AG04450 (cell line): ENCODE results near the gene TEPSIN. TPM values are rescaled to one million over a fixed set of nuclear protein-coding genes. Genes with fewer than 3 reads are reported as not detected.

Experiments used
- CTCF ChIA-PET: fragments of 300-600, 350-600 bp; formaldehyde crosslinking; extraction: SDS; loops from one replicate; lab custom pipeline; 2022; ENCODE audit warnings: antibody characterized with exemption, inconsistent platforms; lab: Charles Lee
- POLR2A ChIA-PET: fragments of 350-600 bp; formaldehyde crosslinking; extraction: SDS; loops from one replicate; lab custom pipeline; 2021; ENCODE audit warnings: antibody characterized with exemption, inconsistent platforms; lab: Yijun Ruan, JAX
- DNase-seq: peaks from one replicate; pipeline ENCODE4 v3.0.0-alpha.2; 2011; ENCODE audit warnings: low read depth, low spot score
- H3K27ac ChIP-seq: one replicate; pipeline ENCODE4 v1.5.1; 2012; ENCODE audit warnings: low read depth, low read length, control low read depth
- H3K27me3 ChIP-seq: one replicate; pipeline ENCODE4 v1.6.0; 2012; ENCODE audit warnings: low read length; ENCODE audit not compliant: control insufficient read depth, insufficient read depth
- H3K4me3 ChIP-seq: 2 replicates; pipeline ENCODE4 v1.5.1; 2011; ENCODE audit warnings: mild to moderate bottlenecking, low read depth, low read length, control low read depth
- H3K9me3 ChIP-seq: 2 replicates; pipeline ENCODE4 v1.5.1; 2012; ENCODE audit warnings: low read length; ENCODE audit not compliant: control insufficient read depth, insufficient read depth
- CTCF ChIP-seq: IDR thresholded peaks from 2 replicates; pipeline ENCODE4 v1.5.1; 2011; ENCODE audit warnings: low read depth, low read length, control low read depth, inconsistent platforms
- polyA plus RNA-seq: library from polyadenylated mRNA; depleted of rRNA; stranded (reverse); fragments of >200 nt; gene quantifications from 2 replicates; pipeline ENCODE4 v1.2.3, GENCODE V29; 2011; rRNA removed

The TEPSIN gene
- polyA plus RNA-seq, 1 experiment, result 7.5 TPM

GRCh38 chr17:81181811-81182185 lies 57.1 kb downstream of the TEPSIN start:
- POLR2A ChIA-PET, result no interaction called here
- no peak for TF ChIP-seq CTCF
- Histone ChIP-seq H3K27ac (no peak overlapping the region), H3K4me3 (no peak overlapping the region), H3K27me3 (peaks cover 11% of the 10 kb centered on the region), H3K9me3 (peaks cover 7% of the 10 kb centered on the region; the same call in 1 of the 2 replicates)
- no peak for DNase-seq
- CTCF ChIA-PET, result no interaction called here

DNA sequence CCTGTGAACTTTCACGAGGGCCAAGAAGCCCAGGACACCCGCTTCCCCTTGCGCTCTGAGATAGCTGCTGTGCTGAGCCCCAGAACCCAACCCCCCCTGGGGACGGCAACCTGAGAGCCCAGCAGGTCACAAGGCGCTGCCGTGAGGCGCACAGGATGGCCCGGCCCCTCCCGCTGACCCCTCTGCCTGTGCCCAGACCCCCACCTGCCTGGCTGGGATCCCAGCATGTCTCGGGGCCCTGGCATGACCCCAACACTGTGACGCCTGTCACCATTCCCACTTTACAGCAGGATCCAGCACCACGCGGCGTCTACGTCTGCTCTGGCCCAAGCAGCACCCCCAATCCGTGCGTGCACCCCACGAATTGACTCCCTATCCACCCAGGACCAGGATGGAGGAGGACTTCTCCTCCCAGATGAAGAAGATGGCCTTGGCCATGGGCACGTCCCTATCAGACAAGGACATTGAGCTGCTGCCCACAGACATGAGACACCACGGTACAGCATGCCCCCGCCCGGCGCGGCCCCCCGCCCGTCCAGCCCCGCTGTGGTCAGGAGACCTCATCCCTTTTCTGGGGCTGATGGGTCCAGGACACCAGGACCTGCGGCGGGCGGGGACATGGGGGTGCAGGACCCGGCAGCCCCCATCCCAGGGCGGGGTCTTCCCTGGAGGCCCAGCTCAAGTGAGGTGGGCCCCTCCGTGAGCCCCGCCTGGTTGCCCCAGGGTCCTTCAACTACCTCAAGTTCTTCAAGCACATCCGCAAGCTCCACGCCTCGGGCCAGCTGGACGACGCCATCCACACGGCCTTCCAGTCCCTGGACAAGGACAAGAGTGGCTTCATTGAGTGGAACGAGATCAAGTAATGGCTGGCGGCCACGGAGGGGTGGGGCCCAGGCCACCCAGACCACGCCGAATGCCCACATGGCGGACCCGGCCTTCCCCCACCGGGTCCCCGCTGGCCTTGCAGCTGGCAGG lies 57.7 kb downstream of the TEPSIN start:
- Histone ChIP-seq H3K4me3 (no peak overlapping the region), H3K9me3 (peaks cover 7% of the 10 kb centered on the region; the same call in 1 of the 2 replicates), H3K27me3 (peaks cover 11% of the 10 kb centered on the region), H3K27ac (no peak overlapping the region)
- ChIA-PET CTCF (no interaction called here), POLR2A (no interaction called here)
- TF ChIP-seq CTCF, result no peak
- no peak for DNase-seq

DNA sequence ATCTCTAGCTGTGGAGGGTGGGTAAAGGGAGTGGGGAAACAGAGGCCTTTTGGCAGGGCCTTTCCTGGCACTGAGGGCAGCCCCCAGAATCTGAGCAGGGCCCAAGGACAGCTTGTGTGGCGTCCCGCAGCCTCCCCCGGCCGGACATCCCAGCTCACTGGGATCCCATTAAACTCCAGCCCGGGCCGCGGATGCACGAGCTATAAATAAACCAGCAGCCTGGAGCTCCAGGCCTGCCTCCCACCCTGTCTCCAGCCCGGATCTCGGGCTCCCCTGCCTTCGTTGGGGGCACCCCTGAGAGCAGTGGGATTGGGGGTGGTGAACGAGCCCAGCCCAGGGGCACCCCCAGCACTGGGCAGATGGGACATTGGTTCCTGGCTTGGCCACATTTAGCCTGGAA lies 59.0 kb downstream of the TEPSIN start:
- TF ChIP-seq CTCF, result no peak
- Histone ChIP-seq H3K9me3 (peaks cover 7% of the 10 kb centered on the region; the same call in 1 of the 2 replicates), H3K27me3 (peaks cover 15% of the 10 kb centered on the region), H3K4me3 (no peak overlapping the region), H3K27ac (no peak overlapping the region)
- CTCF ChIA-PET, result interaction anchor here (0.6 to 1.0 kb wide), 2 partner anchors 37 to 165 kb away, joined by 3 read pairs; no protein-coding TSS in a partner anchor
- POLR2A ChIA-PET, result no interaction called here
- DNase-seq, result no peak

DNA sequence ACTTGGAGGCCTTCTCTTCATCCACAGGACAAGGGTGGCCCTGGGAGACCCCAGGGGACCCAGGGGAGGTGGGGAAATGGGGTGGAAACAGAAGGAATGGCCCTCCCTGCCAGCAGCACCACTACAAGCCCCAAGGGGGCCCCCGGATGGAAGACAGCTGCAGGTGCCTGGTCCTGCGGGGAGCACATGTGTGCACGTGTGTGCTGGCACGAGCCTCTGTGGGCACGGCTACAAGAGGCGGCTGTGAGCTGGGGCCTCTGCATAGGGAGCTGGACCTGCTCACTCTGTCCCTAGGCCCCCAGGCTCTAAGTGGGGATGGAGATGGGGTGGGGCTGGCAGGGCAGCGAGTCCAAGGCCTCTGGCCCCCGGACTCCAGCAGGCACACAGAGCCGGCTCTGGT lies 59.6 kb downstream of the TEPSIN start:
- Histone ChIP-seq H3K27me3 (peaks cover 11% of the 10 kb centered on the region), H3K27ac (no peak overlapping the region), H3K9me3 (peaks cover 7% of the 10 kb centered on the region; the same call in 1 of the 2 replicates), H3K4me3 (no peak overlapping the region)
- TF ChIP-seq CTCF, result no peak
- POLR2A ChIA-PET, result no interaction called here
- CTCF ChIA-PET, result interaction anchor here (0.6 to 1.0 kb wide), 2 partner anchors 36 to 165 kb away, joined by 3 read pairs; no protein-coding TSS in a partner anchor
- no peak for DNase-seq

Other genes starting within 250 kb of the TEPSIN start
- 25.2 and 27.3 TPM in 2 replicates for gene CHMP6, start 247.2 kb downstream of the TEPSIN start, polyA plus RNA-seq
- gene BAIAP2, start 203.9 kb downstream of the TEPSIN start, polyA plus RNA-seq, result 9.6 and 9.8 TPM in 2 replicates
- gene PVALEF, start 73.5 kb downstream of the TEPSIN start, polyA plus RNA-seq, result not detected in 2 replicates
- 0.16 TPM in 2 replicates for gene AATK, start 72.8 kb downstream of the TEPSIN start, polyA plus RNA-seq
- gene CEP131, start 16.1 kb downstream of the TEPSIN start, polyA plus RNA-seq, result 2.2 and 3.0 TPM in 2 replicates
- 133 and 181 TPM in 2 replicates for gene NDUFAF8, start 263 bp upstream of the TEPSIN start, polyA plus RNA-seq
- gene SLC38A10, start 56.3 kb upstream of the TEPSIN start, polyA plus RNA-seq, result 29.3 and 40.8 TPM in 2 replicates
- 1.3 and 2.5 TPM in 2 replicates for gene BAHCC1, start 156.4 kb upstream of the TEPSIN start, polyA plus RNA-seq